OCI-LY7 (cell line): ENCODE data around the gene SPTBN2.

ENCODE experiments used
- EZH2phosphoT487 ChIP-seq: fragments of 200-600 bp; sonication (generic); IDR thresholded peaks from 2 replicates; pipeline ENCODE4 v1.6.1; 2018; ENCODE audit warnings: low read depth, borderline replicate concordance, mild to moderate bottlenecking, mixed run types, antibody characterized with exemption, low read length, moderate library complexity, mixed read lengths
- TF ChIP-seq, protein P1 (sequence below): fragments of 200-600 bp; sonication (generic); conservative IDR thresholded peaks from 2 replicates; pipeline ENCODE4 v1.5.1; 2014; ENCODE audit warnings: mild to moderate bottlenecking, antibody characterized with exemption, low read length, moderate library complexity, mixed read lengths

DNA sequence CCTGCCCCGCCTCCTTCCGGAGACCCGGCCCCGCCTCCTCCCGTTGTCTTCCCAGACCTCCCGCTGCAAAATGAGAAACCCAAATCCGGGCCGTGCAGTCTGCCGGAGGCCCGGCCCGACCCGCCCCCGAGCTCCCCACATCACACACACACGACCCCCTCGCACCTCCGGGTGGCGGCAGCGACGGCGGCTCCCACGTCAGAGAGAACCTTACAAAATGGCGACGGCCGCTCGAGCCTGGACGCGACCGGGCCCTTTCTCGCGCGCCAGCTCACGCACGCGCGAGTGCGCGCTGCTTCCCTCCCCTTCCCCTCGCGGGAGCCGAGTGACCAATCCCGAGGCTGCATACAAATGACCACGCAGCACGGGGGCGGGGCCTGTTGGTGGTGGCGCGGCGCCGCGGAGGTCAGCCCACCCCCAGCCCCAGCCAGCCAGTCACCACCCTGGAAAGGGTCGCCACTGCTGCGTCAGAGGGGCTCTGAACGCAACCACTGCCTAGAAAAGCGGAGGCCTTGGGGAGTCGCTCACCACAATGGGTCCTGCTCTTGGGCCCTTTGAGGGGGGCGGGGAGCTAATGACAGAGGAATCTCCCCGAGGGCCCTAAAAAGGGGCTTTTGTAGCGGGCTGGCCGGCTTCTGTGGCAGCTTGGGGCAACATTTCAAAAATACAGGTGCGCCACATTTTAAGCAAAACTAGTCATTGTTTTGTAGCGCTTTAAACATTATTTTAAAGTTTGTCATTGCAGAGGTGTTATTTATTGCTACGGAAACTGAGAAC, 51.2 kb downstream of the SPTBN2 start, which contains the start of gene RBM4B:
- TF ChIP-seq EZH2phosphoT487, result no peak
- TF ChIP-seq, protein P1, sequence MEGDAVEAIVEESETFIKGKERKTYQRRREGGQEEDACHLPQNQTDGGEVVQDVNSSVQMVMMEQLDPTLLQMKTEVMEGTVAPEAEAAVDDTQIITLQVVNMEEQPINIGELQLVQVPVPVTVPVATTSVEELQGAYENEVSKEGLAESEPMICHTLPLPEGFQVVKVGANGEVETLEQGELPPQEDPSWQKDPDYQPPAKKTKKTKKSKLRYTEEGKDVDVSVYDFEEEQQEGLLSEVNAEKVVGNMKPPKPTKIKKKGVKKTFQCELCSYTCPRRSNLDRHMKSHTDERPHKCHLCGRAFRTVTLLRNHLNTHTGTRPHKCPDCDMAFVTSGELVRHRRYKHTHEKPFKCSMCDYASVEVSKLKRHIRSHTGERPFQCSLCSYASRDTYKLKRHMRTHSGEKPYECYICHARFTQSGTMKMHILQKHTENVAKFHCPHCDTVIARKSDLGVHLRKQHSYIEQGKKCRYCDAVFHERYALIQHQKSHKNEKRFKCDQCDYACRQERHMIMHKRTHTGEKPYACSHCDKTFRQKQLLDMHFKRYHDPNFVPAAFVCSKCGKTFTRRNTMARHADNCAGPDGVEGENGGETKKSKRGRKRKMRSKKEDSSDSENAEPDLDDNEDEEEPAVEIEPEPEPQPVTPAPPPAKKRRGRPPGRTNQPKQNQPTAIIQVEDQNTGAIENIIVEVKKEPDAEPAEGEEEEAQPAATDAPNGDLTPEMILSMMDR, result no peak
